PFSK-1 (cell line): ENCODE data around the gene KCNMA1.

Experiments
- FOXP2 ChIP-seq: optimal IDR thresholded peaks from 2 replicates; pipeline ENCODE3; 2011; ENCODE audit warnings: borderline replicate concordance, control low read depth, inconsistent platforms; ENCODE audit not compliant: insufficient read depth; ENCODE audit errors: extremely low read length, extremely low read depth
- POLR2AphosphoS5 ChIP-seq: IDR thresholded peaks from 2 replicates; pipeline ENCODE4 v1.6.1; 2012; ENCODE audit warnings: low read depth, mild to moderate bottlenecking, control low read depth, low read length, moderate library complexity
- SIN3A ChIP-seq: IDR thresholded peaks from 2 replicates; pipeline ENCODE4 v1.6.1; 2012; ENCODE audit warnings: mild to moderate bottlenecking, low read length, moderate library complexity, borderline replicate concordance; ENCODE audit not compliant: insufficient read depth
- TAF1 ChIP-seq: IDR thresholded peaks from 2 replicates; pipeline ENCODE4 v1.6.1; 2012; ENCODE audit warnings: low read length, control low read depth, borderline replicate concordance; ENCODE audit not compliant: insufficient read depth
- TF ChIP-seq, protein P1 (sequence below), 2 experiments: IDR thresholded peaks; 2 replicates each; pipeline versions ENCODE4 v1.6.1 to v1.8.0; 2011 to 2012; ENCODE audit warnings: low read depth in 2 of 2, low read length in 2 of 2, control low read depth in 1 of 2, inconsistent platforms in 1 of 2, mild to moderate bottlenecking in 1 of 2, moderate library complexity in 1 of 2; ENCODE audit not compliant: insufficient read depth in 1 of 2

Gene KCNMA1

DNA sequence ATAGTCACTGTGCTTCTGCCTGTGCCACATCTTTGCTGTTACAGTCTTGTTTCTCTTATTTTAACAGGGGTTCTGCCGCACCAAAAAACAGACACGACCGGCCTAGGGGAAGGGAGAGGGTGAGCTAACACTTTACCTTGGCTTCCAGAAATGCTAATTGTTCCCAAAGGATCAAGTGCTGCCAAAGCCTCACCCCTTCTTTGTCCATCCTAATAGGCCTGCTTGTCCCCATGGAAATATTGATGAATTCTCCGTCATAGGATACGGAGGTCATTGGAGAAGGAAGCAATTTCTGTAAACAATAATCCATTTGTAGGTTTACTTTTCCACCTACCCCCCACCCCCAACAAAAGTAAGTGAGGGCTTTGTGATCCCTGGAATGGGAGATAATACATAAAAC, 567.3 kb downstream of the KCNMA1 start:
- TF ChIP-seq TAF1 (no peak), FOXP2 (no peak), SIN3A (no peak)
- TF ChIP-seq, protein P1, sequence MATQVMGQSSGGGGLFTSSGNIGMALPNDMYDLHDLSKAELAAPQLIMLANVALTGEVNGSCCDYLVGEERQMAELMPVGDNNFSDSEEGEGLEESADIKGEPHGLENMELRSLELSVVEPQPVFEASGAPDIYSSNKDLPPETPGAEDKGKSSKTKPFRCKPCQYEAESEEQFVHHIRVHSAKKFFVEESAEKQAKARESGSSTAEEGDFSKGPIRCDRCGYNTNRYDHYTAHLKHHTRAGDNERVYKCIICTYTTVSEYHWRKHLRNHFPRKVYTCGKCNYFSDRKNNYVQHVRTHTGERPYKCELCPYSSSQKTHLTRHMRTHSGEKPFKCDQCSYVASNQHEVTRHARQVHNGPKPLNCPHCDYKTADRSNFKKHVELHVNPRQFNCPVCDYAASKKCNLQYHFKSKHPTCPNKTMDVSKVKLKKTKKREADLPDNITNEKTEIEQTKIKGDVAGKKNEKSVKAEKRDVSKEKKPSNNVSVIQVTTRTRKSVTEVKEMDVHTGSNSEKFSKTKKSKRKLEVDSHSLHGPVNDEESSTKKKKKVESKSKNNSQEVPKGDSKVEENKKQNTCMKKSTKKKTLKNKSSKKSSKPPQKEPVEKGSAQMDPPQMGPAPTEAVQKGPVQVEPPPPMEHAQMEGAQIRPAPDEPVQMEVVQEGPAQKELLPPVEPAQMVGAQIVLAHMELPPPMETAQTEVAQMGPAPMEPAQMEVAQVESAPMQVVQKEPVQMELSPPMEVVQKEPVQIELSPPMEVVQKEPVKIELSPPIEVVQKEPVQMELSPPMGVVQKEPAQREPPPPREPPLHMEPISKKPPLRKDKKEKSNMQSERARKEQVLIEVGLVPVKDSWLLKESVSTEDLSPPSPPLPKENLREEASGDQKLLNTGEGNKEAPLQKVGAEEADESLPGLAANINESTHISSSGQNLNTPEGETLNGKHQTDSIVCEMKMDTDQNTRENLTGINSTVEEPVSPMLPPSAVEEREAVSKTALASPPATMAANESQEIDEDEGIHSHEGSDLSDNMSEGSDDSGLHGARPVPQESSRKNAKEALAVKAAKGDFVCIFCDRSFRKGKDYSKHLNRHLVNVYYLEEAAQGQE (IDR thresholded peaks at IDR 0.05; ENCODE audit: insufficient read depth in 1 of 2, low read depth in 2 of 2, low read length in 2 of 2) = no peak

- TF ChIP-seq POLR2AphosphoS5 (no peak), SIN3A (no peak), TAF1 (no peak), FOXP2 (no peak)
- TF ChIP-seq, protein P1 (IDR thresholded peaks at IDR 0.05; ENCODE audit: insufficient read depth in 1 of 2, low read depth in 2 of 2, low read length in 2 of 2) = no peak
These were observed 568.6 kb downstream of the KCNMA1 start for GRCh38 chr10:77068969-77069368.

- no peak for TF ChIP-seq FOXP2
These were observed 569.3 kb downstream of the KCNMA1 start for GRCh38 chr10:77068272-77068671.

DNA sequence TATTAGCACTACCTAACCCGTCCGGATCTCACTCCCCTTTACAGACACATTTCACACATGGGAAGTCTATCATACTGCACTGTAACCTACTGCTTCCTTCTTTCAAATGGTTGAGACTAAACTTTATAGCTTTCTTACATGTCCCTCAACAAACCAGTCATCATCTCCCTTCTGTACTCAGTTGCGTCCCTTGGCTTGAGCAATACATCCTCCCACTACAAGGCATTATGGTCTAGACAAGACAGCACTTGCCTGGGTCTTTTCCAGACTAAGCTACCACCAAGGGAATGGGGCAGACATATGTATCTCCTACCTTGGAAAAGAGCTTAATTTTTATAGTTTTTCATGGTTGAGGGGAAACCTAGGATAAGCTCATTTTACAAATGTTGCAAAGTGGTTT, 575.2 kb downstream of the KCNMA1 start:
- TF ChIP-seq TAF1 (no peak), POLR2AphosphoS5 (no peak)

DNA sequence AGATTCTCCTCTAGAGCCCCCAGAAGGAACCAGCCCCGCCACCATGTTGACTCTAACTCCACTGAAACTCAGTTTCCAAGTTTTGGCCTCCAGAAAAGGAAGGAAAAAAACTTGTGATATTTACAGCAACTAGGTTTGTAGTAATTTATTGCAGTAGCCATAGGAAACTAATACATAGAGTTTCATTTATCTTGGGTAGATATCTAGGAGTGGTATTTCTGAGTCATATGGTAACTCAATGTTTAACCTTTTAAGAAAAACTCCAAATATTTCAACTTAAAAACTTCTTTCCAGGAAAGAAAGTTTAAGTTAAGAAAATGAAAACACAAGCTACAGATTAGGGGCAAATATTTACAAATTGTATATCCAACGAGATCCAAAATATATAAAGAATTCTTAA, 576.7 kb downstream of the KCNMA1 start:
- no peak for TF ChIP-seq TAF1
- no peak for TF ChIP-seq FOXP2
- no peak for TF ChIP-seq SIN3A
- TF ChIP-seq, protein P1 (IDR thresholded peaks at IDR 0.05; ENCODE audit: insufficient read depth in 1 of 2, low read depth in 2 of 2, low read length in 2 of 2) = no peak
- TF ChIP-seq POLR2AphosphoS5 = no peak

DNA sequence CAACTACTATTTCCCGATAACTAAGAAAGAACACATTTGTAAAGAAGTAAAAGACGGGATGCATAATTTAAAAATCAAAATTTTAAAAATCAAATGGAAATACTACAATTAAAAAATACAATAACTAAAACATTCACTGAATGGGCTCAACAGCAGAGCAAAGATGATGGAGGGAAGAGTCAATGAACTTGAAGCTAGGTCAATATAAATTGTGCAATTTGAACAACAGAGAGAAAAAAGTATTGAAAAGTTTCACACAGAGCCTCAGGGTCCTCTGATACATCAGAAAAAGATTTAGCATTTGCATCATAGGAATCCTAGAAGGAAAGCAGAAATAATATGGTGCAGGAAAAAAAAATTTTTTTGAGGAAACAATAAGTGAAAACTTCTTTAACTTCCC, 581.0 kb downstream of the KCNMA1 start:
- TF ChIP-seq TAF1 = no peak
- no peak for TF ChIP-seq FOXP2
- no peak for TF ChIP-seq POLR2AphosphoS5
- no peak for TF ChIP-seq SIN3A
- TF ChIP-seq, protein P1 (IDR thresholded peaks at IDR 0.05; ENCODE audit: insufficient read depth in 1 of 2, low read depth in 2 of 2, low read length in 2 of 2) = no peak
